HG03520 (cell line): ENCODE results near the gene THAP11.
A peak's percentile ranks its signal among the peaks of the same experiment; 100 is the strongest.
"Not testable (repeated sequence)": the region's sequence is repeated elsewhere in the genome, so short reads cannot be mapped to it uniquely, and the experiment has no call there.

Experiments
- ATAC-seq: cut with Tn5 transposase; IDR thresholded peaks from one replicate; pipeline ENCODE4 v1.9.1; 2021; ENCODE audit warnings: mild to moderate bottlenecking, moderate library complexity; ENCODE audit not compliant: unreplicated experiment

Gene THAP11

DNA sequence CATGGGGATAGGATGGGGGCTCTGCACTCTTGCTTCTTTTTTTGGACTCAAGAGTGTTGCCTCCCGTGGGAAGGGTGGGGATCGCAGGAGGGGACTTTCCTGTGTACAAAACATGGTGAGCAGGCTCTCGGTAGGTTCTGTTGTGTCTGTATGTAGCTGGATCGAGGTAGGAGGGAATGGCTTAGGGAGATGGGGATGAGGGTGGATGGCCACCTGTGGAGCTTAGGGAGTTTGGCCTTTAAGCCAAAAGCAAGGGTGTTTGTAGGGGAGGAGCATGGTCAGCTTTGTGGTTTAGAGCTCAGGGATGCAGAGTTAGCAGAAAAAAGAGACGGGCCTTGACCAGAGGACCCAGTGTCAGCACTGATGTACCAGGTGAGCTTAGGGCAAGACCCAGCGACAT, 19.8 kb downstream of the THAP11 start:
- ATAC-seq = no peak

DNA sequence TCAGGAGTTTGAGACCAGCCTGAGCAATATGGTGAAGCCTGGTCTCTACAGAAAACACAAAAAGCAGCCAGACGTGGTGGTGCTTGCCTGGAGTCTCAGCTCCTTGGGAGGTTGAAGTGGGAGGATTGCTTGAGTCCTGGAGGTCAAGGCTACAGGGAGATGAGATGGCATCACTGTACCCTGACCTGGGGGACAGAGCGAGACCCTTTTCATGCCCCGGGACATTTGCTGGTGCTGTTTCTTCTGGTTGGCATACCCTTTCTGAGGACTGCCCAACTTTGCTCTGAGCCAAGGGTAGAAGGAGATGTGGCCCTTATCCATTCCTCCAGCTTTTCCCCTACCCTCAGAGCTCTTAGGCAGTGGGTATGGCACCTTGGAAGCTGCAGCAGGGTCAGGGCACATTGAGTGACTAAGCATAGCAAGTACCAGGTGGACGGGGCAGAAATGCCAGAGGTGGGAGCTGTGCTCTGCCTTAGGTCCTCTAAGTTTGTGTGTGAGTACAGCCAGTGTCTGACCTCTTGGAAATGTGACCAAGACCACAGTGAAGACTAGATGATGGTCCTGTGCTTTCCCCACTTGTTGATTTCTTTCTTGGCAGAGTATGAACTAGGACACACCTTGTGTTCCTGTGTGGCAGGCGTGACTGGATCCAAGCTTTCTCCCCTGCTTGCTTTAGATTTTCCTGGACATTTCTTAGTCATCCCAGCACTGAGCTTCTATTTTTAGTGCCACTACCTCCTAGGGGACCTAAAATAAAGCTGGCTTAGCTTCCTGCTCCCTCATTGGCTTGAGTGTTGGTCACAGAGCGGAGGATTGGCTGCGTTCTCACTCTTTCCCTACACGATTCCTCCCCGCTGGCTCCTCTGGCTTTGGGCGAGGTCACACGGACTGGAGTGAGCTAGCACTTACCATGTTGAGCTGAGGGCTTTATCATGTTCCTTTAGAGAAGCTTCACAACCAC, 20.8 kb downstream of the THAP11 start:
- ATAC-seq = no peak

DNA sequence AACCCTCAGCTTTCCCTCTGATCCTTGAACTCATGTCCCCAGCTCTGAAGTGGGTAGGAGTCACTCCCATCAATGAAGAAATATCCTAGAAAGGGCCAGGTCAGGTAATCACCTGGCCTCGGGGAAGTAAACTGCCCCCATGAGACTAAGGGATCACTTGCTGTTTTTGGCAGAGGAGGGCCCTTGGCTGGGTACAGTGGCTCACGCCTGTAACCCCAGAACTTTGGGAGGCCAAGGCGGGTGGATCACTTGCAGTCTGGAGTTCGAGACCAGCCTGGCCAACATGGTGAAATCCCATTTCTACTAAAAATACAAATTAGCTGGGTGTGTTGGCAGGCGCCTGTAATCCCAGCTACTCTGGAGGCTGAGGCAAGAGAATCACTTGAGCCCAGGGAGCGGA, 21.9 kb downstream of the THAP11 start:
- ATAC-seq = not testable (repeated sequence)

DNA sequence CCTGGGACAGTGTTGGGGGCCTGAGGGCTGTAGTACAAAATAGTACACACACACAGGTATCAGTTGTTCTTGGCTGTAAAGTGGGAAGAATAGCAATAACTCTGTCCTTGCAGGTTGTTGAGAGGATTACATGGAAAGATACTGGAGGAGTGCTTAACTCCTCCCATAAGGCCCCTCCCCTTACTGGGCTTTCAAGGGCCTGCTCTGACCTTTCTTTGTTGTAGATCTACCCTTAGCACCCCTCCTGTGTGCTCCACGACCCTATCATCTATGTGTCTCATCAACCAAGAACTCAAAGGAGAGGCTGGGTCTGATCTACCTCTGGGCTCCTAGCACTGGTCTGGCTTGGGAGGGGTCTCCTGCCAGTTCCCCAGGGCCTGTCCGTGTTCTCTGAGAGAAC, 22.5 kb downstream of the THAP11 start:
- ATAC-seq = no peak

DNA sequence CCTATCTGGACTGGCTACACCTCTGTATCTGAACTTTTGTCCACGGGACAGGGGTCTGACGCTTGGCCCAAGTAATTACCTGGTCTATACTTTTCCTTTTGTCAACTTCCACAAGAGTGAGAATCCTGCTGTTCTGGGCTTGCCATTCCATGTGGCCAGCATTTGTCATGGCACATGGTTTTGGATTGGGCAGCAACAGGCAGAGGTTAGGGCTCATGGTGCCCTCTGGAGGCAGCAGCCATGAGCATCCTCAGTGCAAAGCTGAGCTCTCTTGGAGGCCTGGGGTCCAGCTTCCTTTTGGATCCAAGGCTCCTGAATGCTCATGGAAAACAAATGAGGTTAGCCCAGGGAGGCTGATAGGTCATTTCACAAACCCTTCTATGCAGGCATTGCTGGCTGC, 23.2 kb downstream of the THAP11 start:
- ATAC-seq = no peak

DNA sequence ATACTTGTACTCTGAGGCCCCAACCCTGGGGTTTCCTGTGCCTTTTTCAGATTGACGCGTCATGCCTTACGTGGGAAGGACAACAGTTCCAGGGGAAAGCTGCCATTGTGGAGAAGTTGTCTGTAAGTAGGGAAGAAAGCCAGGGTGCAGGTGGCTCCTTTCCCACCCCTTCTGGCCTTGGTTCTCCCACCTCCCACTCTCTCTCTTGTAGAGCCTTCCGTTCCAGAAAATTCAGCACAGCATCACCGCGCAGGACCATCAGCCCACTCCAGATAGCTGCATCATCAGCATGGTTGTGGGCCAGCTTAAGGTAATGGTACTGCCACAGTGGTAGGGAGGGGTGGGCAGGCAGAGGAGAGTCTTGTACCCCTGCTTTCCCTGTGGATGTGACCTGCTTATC, 26.2 kb downstream of the THAP11 start:
- no peak for ATAC-seq

DNA sequence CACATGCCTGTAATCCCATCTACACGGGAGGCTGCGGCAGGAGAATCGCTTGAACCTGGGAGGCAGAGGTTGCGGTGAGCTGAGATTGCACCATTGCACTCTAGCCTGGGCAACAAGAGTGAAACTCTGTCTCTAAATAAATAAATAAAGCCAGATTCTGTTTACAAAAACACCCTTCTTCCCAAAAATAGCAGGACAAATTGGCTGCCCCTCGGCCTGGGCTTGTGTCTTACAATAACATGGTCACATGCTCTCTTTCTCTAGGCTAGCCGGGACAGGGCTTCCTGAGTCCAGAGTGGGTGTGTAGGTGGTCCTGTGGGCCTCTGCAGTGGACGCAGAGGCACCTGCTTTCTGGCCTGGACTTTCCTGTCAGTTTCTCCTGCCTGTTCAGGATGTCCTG, 27.5 kb downstream of the THAP11 start:
- ATAC-seq = no peak

DNA sequence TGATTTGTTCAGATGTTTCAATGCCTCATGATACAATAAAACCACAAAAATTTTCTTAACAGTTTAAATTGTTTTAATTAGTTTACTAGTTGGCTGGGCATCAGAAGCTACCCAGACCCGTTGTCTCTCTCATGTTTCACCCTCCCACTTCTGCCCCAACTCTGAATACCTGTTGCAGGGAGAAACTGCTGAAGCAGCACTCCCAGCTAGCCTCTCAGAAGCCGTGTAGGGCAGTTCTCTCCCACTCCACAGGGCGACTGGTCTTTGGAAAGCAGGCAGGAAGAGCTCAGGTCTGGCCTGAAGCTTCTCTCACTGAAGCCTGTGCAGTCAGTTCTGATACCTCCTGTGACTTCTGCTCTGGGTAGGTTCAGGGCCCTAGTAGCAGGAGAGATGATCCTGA, 29.1 kb downstream of the THAP11 start:
- no peak for ATAC-seq

DNA sequence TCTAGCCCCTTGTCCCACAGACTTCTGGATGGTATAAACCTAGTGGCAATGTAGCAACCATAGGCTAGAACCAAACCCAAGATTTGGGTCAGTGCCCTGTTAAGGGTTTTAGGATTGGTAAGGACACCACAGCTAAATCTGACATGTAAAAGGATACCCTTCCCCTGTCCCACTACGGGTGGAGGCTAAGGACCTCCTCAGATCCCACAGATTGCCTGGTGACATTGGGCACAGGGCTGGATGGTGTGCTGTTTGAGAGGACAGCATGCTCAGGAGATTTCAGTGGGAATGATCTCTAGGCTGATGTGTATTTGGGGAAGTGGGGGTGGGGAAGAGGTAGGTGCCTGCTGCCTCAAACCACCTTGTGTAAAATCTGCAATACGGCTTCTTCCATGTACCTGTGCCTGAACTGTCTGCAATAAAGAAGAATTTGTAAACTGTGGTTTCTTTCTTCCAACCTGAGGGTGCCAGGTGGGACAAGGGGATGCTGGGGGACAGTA, 30.1 kb downstream of the THAP11 start:
- ATAC-seq = no peak

DNA sequence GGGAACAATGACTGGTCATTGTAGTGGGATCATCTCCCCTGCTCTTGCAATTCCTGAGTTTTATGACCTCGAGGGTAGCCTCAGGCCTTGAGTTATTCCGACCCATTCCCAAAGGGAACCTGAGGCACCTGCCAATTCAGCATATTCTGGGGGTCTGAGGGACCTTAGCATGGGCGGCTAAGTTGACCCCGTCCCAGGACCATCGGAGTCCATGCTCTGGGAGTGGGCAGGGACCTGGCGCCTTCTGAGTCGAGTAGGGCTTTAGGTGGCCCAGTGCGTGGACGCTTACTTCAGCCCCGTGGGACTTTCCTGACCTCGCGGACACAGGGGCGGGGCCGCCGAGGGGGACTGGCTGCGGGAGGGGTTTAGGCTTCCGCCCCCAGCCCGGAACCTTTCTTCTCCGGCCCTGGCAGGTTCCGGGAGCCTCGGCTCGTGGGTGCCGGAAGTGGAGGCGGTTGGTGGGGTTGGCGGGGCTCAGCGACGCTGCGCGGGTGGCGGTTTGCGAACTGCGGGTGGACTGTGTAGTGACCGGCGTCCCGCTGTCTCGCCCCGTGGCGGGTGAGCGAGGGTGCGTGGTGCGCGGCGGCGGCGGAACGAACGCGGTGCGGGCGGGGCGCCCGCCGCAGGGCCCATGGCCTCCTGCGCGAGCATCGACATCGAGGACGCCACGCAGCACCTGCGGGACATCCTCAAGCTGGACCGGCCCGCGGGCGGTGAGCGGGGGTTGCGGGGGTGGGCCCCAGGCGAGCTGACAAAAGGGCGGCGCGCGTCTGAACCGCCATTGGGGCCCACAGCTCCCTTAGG, 30.7 kb downstream of the THAP11 start, which contains the start of gene EDC4:
EDC4 (plus strand) TSS at position 422 of the 804 bp plus-strand sequence; CDS start at position 632, 210 bp downstream.
- ATAC-seq = peak; percentile 66

DNA sequence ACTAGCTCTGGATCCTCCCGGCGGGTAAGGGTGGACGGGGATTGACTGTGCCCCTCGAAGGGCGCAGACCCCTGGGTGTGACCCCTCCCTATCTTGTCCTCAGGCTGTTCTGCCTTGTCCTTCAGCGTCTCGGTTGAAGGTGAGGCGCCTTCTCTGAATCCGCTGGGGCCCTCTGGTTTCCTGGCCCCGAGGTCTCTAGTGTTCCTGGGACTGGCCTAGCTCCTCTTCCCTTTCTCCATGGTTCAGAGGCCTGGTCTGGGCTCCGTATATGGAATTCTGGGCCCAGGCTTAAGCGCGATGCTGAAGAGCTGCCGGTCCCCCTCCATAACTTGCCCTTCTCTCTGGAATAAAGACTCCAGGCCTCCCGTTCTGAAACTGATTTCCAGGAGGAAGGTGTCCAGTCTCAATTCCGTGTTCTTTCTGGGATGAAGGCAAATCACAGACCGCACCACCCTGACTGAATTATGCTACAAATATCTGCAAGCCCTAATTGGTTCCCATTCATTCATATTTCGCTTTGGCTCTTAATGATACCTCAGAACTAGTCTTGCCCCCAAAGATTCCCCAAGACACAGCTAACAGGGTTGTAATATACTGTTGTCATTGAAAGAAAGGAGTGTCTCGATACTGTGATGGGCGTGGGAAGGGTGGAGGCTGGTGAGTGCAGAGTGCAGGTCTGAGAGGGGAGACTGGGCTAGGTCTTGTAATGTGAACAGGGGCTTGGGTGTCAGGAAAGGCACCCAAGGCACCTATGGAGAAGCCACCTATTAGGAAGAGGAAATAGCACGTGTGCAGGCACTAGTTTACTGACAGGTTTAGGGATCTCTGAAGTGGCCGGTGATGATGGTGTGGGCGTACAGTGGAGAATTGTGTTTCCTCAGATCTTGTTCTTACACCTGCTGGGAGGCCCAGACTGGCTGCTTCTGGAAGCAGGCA, 31.6 kb downstream of the THAP11 start:
- peak; percentile 11 for ATAC-seq

DNA sequence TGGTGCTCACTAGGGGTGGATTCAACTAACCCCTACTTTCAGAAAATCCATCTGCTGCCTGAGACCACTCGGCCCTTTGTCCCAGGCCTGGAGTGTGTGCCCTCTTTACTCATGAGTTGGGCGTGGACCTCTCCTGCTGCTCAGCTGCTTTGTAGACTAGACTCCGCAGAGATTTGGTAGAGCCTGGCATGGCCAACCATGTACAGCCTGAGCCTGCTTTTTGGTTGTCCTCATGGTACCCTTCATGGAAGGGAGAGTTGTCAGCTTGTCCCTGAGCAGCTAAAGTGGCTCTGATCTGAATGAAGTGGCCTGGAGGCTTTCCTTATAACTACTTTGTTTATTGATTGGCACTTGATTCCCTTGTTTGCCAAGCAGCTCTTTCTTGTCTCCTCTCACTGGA, 32.3 kb downstream of the THAP11 start:
- ATAC-seq = no peak

DNA sequence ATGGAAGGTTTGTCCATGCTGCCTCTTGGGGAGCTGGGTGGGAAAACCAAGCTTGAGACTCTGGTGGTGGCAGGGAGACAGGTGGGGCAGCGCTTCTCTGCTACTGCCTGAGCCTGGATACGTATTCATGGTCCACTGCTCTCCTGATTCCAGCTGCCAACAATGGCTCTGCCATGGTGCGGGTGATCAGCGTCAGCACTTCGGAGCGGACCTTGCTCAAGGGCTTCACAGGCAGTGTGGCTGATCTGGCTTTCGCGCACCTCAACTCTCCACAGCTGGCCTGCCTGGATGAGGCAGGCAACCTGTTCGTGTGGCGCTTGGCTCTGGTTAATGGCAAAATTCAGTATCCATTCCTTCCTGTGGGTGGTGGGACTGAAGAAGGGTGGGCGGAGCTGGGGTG, 34.9 kb downstream of the THAP11 start:
- no peak for ATAC-seq

DNA sequence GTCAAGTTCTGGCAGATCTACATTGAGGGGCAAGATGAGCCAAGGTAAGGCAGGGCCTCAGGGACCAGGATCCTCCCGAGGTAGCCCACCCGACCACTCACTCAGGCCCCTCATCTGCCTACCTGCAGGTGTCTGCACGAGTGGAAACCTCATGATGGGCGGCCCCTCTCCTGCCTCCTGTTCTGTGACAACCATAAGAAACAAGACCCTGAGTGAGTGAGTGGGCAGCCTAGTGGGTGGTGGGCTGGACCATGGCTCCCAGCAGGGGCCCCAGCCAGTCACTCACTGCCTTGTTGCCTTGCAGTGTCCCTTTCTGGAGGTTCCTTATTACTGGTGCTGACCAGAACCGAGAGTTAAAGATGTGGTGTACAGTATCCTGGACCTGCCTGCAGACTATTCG, 36.1 kb downstream of the THAP11 start:
- no peak for ATAC-seq

DNA sequence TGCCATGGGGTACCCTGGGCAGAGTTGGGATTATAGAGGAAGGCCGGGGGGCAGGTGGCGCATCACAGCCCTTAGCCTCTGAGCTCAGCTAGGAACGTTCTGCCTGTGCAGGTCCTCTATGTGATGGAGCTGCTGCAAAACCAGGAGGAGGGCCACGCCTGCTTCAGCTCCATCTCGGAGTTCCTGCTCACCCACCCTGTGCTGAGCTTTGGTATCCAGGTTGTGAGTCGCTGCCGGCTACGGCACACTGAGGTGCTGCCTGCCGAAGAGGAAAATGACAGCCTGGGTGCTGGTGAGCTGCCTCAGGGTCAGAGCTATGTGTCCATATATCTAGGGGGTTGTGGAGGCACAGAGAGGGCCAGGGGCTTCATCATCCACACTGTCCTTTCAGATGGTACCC, 36.7 kb downstream of the THAP11 start:
- ATAC-seq = no peak

DNA sequence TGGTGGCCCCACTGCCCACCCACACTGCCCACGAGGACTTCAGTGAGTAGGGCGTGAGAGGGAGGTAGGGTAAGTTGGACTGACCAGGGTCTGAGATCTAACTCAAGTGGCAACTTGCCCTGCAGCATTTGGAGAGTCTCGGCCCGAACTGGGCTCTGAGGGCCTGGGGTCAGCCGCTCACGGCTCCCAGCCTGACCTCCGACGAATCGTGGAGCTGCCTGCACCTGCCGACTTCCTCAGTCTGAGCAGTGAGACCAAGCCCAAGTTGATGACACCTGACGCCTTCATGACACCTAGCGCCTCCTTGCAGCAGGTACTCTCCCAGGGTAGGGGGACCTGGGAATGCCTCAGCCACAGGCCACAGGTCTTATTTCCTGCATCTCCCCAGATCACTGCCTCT, 37.3 kb downstream of the THAP11 start:
- ATAC-seq = no peak

DNA sequence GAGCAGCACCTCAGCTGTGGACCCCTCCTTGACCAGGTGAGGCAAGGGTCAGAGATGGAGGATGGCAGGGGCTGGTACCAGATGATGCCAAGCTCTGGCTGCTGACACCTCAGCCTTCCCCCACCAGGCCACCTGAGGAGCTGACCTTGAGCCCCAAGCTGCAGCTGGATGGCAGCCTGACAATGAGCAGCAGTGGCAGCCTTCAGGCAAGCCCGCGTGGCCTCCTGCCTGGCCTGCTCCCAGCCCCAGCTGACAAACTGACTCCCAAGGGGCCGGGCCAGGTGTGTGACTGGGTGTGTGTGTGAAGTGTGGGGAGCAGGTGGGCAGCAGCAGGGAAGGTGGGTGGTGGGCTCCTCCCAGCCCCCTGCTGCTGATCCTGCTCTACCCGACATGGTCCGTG, 37.8 kb downstream of the THAP11 start:
- ATAC-seq = no peak

DNA sequence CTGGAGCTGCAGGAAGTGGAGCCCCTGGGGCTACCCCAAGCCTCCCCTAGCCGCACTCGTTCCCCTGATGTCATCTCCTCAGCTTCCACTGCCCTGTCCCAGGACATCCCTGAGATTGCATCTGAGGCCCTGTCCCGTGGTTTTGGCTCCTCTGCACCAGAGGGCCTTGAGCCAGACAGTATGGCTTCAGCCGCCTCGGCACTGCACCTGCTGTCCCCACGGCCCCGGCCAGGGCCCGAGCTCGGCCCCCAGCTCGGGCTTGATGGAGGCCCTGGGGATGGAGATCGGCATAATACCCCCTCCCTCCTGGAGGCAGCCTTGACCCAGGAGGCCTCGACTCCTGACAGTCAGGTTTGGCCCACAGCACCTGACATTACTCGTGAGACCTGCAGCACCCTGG, 38.5 kb downstream of the THAP11 start:
- ATAC-seq = no peak

DNA sequence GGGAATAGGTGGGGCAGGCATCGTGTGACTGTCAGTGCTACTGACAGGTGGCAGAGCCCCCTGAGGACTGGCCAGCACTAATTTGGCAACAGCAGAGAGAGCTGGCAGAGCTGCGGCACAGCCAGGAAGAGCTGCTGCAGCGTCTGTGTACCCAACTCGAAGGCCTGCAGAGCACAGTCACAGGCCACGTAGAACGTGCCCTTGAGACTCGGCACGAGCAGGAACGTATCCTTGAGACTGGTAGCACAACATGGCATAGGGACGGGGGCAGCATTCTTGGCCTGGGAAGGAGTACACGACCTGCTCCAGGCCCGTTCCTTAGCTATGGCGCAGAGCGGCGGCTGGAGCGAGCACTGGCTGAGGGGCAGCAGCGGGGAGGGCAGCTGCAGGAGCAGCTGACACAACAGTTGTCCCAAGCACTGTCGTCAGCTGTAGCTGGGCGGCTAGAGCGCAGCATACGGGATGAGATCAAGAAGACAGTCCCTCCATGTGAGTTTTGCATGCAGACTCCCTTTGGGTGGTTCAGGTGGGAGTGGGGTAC, 39.6 kb downstream of the THAP11 start:
- no peak for ATAC-seq

DNA sequence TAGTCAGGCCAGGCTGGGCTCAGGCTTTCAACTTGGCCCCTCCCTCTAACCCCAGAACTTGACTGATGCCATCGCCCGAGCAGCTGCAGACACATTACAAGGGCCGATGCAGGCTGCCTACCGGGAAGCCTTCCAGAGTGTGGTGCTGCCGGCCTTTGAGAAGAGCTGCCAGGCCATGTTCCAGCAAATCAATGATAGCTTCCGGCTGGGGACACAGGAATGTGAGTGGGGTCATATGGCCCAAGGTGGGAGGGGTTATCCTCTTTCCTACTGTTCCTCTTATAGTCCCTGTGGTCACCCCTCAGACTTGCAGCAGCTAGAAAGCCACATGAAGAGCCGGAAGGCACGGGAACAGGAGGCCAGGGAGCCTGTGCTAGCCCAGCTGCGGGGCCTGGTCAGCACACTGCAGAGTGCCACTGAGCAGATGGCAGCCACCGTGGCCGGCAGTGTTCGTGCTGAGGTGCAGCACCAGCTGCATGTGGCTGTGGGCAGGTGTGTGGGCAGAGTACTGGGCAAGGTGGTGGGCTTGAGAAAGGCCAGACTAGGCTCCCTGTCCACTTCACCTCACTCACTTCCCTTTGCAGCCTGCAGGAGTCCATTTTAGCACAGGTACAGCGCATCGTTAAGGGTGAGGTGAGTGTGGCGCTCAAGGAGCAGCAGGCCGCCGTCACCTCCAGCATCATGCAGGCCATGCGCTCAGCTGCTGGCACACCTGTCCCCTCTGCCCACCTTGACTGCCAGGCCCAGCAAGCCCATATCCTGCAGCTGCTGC, 40.4 kb downstream of the THAP11 start:
- no peak for ATAC-seq
